PC-9 (cell line): Measurements from ENCODE around the gene ZNF235. TPM values are rescaled to one million over a fixed set of nuclear protein-coding genes. Genes with fewer than 3 reads are reported as not detected.

Experiments used
- BruUV-seq: library from RNA; stranded (reverse); fragments of 400-500 nt; replicated peaks from 2 replicates; lab custom pipeline; 2021; lab: Mats Ljungman, UMichigan
- CTCF ChIA-PET: fragments of 300-600 bp; sonication (Branson Sonifier 250); formaldehyde crosslinking; loops from one replicate; lab custom pipeline; 2022; ENCODE audit warnings: antibody characterized with exemption; lab: Charles Lee
- POLR2A ChIA-PET: fragments of 300-600 bp; sonication (Branson Sonifier 250); formaldehyde crosslinking; loops from one replicate; lab custom pipeline; 2022; ENCODE audit warnings: antibody characterized with exemption; ENCODE audit not compliant: unreplicated experiment; lab: Charles Lee
- DNase-seq, 2 experiments: peaks; one replicate each; pipeline versions ENCODE4 v3.0.0 to v3.0.0-alpha.2; 2015 to 2022; ENCODE audit warnings: mixed read lengths in 1 of 2
- H2AFZ ChIP-seq: fragments of 200-600 bp; sonication (generic); 2 replicates; pipeline ENCODE4 v1.8.1; 2017; ENCODE audit warnings: antibody characterized with exemption
- H3F3A ChIP-seq: fragments of 200-600 bp; sonication (generic); 2 replicates; pipeline ENCODE4 v1.8.1; 2017; ENCODE audit warnings: antibody characterized with exemption, mild to moderate bottlenecking, low read depth; ENCODE audit not compliant: insufficient read depth
- H3K27ac ChIP-seq: fragments of 200-600 bp; sonication (generic); 2 replicates; pipeline ENCODE4 v1.6.1; 2016; ENCODE audit warnings: mixed run types
- H3K27me3 ChIP-seq: fragments of 200-600 bp; sonication (generic); 2 replicates; pipeline ENCODE4 v1.6.1; 2016; ENCODE audit warnings: low read depth, mixed run types; ENCODE audit not compliant: insufficient read depth
- H3K36me3 ChIP-seq: fragments of 200-600 bp; sonication (generic); 2 replicates; pipeline ENCODE4 v1.6.1; 2016; ENCODE audit warnings: low read depth, mixed run types
- H3K4me1 ChIP-seq: fragments of 200-600 bp; sonication (generic); replicated peaks from 2 replicates; pipeline ENCODE4 v1.6.1; 2016; ENCODE audit warnings: mixed run types; ENCODE audit not compliant: insufficient read depth
- H3K4me2 ChIP-seq: fragments of 200-600 bp; sonication (generic); 2 replicates; pipeline ENCODE4 v1.6.1; 2017; ENCODE audit warnings: mixed run types
- H3K4me3 ChIP-seq: fragments of 200-600 bp; sonication (generic); 2 replicates; pipeline ENCODE4 v1.6.1; 2016; ENCODE audit warnings: mixed run types
- H3K79me2 ChIP-seq: fragments of 200-600 bp; sonication (generic); 2 replicates; pipeline ENCODE4 v1.6.1; 2017; ENCODE audit warnings: low read depth, mixed run types
- H3K9me2 ChIP-seq: fragments of 200-600 bp; sonication (generic); 2 replicates; pipeline ENCODE4 v1.8.1; 2017; ENCODE audit warnings: mild to moderate bottlenecking; ENCODE audit not compliant: insufficient read depth
- H3K9me3 ChIP-seq: fragments of 200-600 bp; sonication (generic); 2 replicates; pipeline ENCODE4 v1.8.1; 2016; ENCODE audit warnings: low read depth; ENCODE audit not compliant: insufficient read depth
- H4K20me1 ChIP-seq: fragments of 200-600 bp; sonication (generic); 2 replicates; pipeline ENCODE4 v1.8.1; 2017; ENCODE audit not compliant: insufficient read depth
- EZH2 ChIP-seq: fragments of 200-600 bp; sonication (generic); IDR thresholded peaks from 2 replicates; pipeline ENCODE4 v1.8.0; 2017; ENCODE audit warnings: antibody characterized with exemption, low read depth
- intact Hi-C: fragments of 100-400 bp; cut with micrococcal nuclease; formaldehyde crosslinking; loops from one replicate; pipeline ENCODE4 v1.10.0; 2022; ENCODE audit not compliant: unreplicated experiment
- total RNA-seq: library from RNA; stranded (reverse); gene quantifications from 2 replicates; pipeline ENCODE4 v1.2.3, GENCODE V29; 2021
- TF ChIP-seq, protein P1 (sequence below): fragments of 200-600 bp; sonication (generic); conservative IDR thresholded peaks from 2 replicates; pipeline ENCODE4 v1.6.1; 2017; ENCODE audit warnings: mixed run types, antibody characterized with exemption, mild to moderate bottlenecking, moderate library complexity

The ZNF235 gene
- total RNA-seq, 1 experiment from 2014 or later, result 4.3 TPM

DNA sequence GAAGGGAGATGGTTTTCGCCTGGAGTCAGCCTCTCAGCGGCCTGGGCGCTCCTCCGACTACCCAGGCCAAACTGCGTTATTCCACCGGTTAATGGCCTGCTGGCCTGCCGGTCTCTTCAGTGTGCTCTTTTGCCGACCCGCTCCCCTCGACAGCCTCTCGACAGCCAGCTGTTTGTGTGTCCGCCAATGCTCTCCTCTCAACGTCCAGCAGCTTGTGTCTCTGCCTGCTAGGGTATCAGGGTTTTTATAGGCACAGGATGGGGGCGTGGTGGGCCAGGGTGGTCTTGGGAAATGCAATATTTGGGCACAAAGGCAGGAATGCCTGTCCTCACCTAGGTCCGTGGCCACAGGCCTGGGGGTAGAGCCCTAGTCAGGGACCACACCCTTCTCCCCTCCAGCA, 1.5 kb upstream of the ZNF235 start:
- ChIA-PET CTCF (no interaction called here), POLR2A (no interaction called here)
- no peak for DNase-seq
- Histone ChIP-seq H3F3A (peaks cover 9% of the 10 kb centered on the region; the same call in 1 of the 2 replicates), H3K9me3 (no peaks in the 10 kb centered on the region; the same call in 1 of the 2 replicates), H3K27me3 (no peaks in the 10 kb centered on the region), H3K36me3 (0 out of 2 replicates have a peak, but pooled peaks cover 10% of the 10 kb centered on the region), H3K79me2 (peaks cover 9% of the 10 kb centered on the region; the same call in 1 of the 2 replicates), H3K4me1 (peaks cover 10% of the 10 kb centered on the region; the same call in 1 of the 2 replicates), H3K9me2 (no peaks in the 10 kb centered on the region), H3K4me3 (no peak overlapping the region), H4K20me1 (no peaks in the 10 kb centered on the region), H3K27ac (no peak overlapping the region), H3K4me2 (no peak overlapping the region), H2AFZ (no peak overlapping the region)
- BruUV-seq, result no TSS peak
- TF ChIP-seq, protein P1, sequence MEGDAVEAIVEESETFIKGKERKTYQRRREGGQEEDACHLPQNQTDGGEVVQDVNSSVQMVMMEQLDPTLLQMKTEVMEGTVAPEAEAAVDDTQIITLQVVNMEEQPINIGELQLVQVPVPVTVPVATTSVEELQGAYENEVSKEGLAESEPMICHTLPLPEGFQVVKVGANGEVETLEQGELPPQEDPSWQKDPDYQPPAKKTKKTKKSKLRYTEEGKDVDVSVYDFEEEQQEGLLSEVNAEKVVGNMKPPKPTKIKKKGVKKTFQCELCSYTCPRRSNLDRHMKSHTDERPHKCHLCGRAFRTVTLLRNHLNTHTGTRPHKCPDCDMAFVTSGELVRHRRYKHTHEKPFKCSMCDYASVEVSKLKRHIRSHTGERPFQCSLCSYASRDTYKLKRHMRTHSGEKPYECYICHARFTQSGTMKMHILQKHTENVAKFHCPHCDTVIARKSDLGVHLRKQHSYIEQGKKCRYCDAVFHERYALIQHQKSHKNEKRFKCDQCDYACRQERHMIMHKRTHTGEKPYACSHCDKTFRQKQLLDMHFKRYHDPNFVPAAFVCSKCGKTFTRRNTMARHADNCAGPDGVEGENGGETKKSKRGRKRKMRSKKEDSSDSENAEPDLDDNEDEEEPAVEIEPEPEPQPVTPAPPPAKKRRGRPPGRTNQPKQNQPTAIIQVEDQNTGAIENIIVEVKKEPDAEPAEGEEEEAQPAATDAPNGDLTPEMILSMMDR, result no peak
- TF ChIP-seq EZH2, result no peak
- intact Hi-C loops, result loop anchor here (10.0 kb wide), 2 partner anchors 191 to 321 kb away; partner anchors contain the start of genes ZNF155 and ZNF225

DNA sequence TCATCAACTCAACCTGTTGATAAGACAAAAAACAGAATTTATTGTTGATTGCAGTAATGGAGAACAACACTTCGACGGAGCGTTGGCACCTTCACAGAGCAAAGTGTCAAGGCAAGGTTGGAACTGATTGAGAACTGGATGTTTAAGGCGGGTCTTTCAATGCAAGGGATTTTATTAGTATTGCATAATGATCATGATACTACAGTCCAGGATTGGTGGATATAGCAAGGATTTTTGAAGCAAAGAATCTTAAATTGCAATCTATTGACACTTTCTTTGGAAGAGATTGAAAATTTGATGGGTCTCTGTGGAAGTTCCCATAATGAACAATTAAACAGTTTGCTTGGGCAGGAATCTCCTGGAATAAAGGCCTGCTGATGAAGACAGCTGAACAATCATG, 632 bp upstream of the ZNF235 start:
- H3K4me1 ChIP-seq, result peaks cover 10% of the 10 kb centered on the region; the same call in 1 of the 2 replicates
- H3K4me3 ChIP-seq, result peak overlapping the region; percentile 84
- peak overlapping the region; percentile 97 for H2AFZ ChIP-seq
- no peaks in the 10 kb centered on the region; the same call in 1 of the 2 replicates for H3K9me3 ChIP-seq
- intact Hi-C loops, result loop anchor here (2.0 to 10.0 kb wide), 4 partner anchors 45 to 321 kb away; partner anchors contain the start of genes ZNF112, ZNF155 and ZNF225
- no TSS peak for BruUV-seq
- H3K36me3 ChIP-seq, result 0 out of 2 replicates have a peak, but pooled peaks cover 10% of the 10 kb centered on the region
- H3F3A ChIP-seq, result peaks cover 9% of the 10 kb centered on the region; the same call in 1 of the 2 replicates
- H3K27me3 ChIP-seq, result no peaks in the 10 kb centered on the region
- H3K9me2 ChIP-seq, result no peaks in the 10 kb centered on the region
- no peak overlapping the region for H3K27ac ChIP-seq
- H4K20me1 ChIP-seq, result no peaks in the 10 kb centered on the region
- ChIA-PET CTCF (no interaction called here), POLR2A (no interaction called here)
- peak overlapping the region; percentile 83 for H3K4me2 ChIP-seq
- DNase-seq, result no peak
- TF ChIP-seq, protein P1, result no peak
- TF ChIP-seq EZH2, result no peak
- peaks cover 9% of the 10 kb centered on the region; the same call in 1 of the 2 replicates for H3K79me2 ChIP-seq

DNA sequence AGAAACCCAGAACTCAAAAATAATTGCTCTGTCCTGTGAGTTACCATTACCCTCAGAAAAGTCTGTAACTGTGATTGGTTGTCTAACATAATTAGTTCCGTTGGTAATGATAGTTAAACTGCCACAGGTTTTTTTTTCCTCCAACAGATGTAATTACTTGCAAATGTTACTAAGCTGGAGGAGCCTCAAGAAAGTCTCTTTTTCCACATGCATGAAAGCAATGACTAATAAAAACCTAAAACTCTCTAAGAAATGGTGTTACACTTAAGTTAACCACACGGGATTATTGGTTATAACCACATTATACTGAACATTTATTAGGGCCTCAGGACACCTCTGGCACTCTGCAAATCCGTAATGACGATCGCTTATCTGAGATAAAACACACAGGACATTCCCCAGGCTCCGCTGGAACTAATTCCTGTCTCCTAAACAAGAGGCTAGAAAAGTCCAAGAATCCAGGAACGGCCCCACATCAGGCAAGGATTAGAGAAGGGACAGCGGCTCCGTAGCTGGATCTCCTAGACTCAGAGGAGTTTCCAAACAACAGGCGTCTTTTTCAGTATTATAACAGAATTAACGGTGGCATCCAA, 753 bp downstream of the ZNF235 start:
- Histone ChIP-seq H3F3A (peaks cover 9% of the 10 kb centered on the region; the same call in 1 of the 2 replicates), H3K79me2 (peaks cover 9% of the 10 kb centered on the region; the same call in 1 of the 2 replicates), H3K4me2 (peak overlapping the region; percentile 83), H4K20me1 (no peaks in the 10 kb centered on the region), H2AFZ (peak overlapping the region; percentile 97), H3K27me3 (no peaks in the 10 kb centered on the region), H3K4me1 (peaks cover 10% of the 10 kb centered on the region; the same call in 1 of the 2 replicates), H3K36me3 (0 out of 2 replicates have a peak, but pooled peaks cover 10% of the 10 kb centered on the region), H3K27ac (peak overlapping the region; percentile 49), H3K9me2 (no peaks in the 10 kb centered on the region), H3K9me3 (no peaks in the 10 kb centered on the region; the same call in 1 of the 2 replicates), H3K4me3 (peak overlapping the region; percentile 84)
- BruUV-seq, result TSS peak; percentile 76
- intact Hi-C loops, result loop anchor here (2.0 to 10.0 kb wide), 5 partner anchors 43 to 319 kb away; partner anchors contain the start of genes ZNF112, ZNF155, ZNF225 and ZNF227
- DNase-seq, result peak in 1 of 2 experiments; percentile 6
- TF ChIP-seq EZH2, result no peak
- TF ChIP-seq, protein P1, result no peak
- ChIA-PET POLR2A (interaction anchor here (0.5 kb wide), 1 partner anchor 1247 kb away, joined by 5 read pairs; no protein-coding TSS in a partner anchor), CTCF (no interaction called here)
